SK-N-SH treated with all-trans-retinoic acid at 6 μM for 48 hours (cell line): ENCODE results near the gene WWC1.

Source experiments
- CREB5 ChIP-seq: fragments of 250-450 bp; sonication (Bioruptor Pico); IDR thresholded peaks from 2 replicates; pipeline ENCODE4 v1.5.1; 2020; ENCODE audit warnings: low read depth, mild to moderate bottlenecking, moderate library complexity
- GLIS3 ChIP-seq: fragments of 250-450 bp; sonication (Bioruptor Pico); IDR thresholded peaks from 2 replicates; pipeline ENCODE4 v1.5.0; 2020; ENCODE audit warnings: mild to moderate bottlenecking, moderate library complexity
- ZC3H10 ChIP-seq: fragments of 250-450 bp; sonication (Bioruptor Pico); IDR thresholded peaks from 2 replicates; pipeline ENCODE4 v1.5.1; 2021; ENCODE audit warnings: mild to moderate bottlenecking, moderate library complexity
- ZNF565 ChIP-seq: fragments of 450-650 bp; formaldehyde crosslinking; conservative IDR thresholded peaks from 2 replicates; pipeline ENCODE4 v1.5.0; 2020; ENCODE audit warnings: low read depth, mild to moderate bottlenecking, moderate library complexity
- TF ChIP-seq, protein P1 (sequence below): fragments of 250-450 bp; sonication (Bioruptor Pico); IDR thresholded peaks from 2 replicates; pipeline ENCODE4 v1.5.1; 2021; ENCODE audit warnings: mild to moderate bottlenecking, moderate library complexity

GRCh38 chr5:168427224-168427623 lies 135.8 kb downstream of the WWC1 start:
- TF ChIP-seq GLIS3 (CRISPR knock-in tag) (no peak), CREB5 (no peak), ZNF565 (no peak), ZC3H10 (CRISPR knock-in tag) (no peak)
- TF ChIP-seq, protein P1, sequence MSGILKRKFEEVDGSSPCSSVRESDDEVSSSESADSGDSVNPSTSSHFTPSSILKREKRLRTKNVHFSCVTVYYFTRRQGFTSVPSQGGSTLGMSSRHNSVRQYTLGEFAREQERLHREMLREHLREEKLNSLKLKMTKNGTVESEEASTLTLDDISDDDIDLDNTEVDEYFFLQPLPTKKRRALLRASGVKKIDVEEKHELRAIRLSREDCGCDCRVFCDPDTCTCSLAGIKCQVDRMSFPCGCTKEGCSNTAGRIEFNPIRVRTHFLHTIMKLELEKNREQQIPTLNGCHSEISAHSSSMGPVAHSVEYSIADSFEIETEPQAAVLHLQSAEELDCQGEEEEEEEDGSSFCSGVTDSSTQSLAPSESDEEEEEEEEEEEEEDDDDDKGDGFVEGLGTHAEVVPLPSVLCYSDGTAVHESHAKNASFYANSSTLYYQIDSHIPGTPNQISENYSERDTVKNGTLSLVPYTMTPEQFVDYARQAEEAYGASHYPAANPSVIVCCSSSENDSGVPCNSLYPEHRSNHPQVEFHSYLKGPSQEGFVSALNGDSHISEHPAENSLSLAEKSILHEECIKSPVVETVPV (CRISPR knock-in tag), result no peak
